Epithelial cell of proximal tubule (primary cell): Measurements from ENCODE around the gene SCTR. TPM values are rescaled to one million over a fixed set of nuclear protein-coding genes. Genes with fewer than 3 reads are reported as not detected.

ENCODE experiments used
- DNase-seq: peaks from one replicate; pipeline ENCODE4 v3.0.0-alpha.2; 2011; ENCODE audit warnings: low read depth
- H3K4me3 ChIP-seq: 2 replicates; pipeline ENCODE4 v1.5.1; 2011; ENCODE audit warnings: low read depth, mild to moderate bottlenecking, low read length
- CTCF ChIP-seq: conservative IDR thresholded peaks from 2 replicates; pipeline ENCODE4 v1.5.1; 2012; ENCODE audit warnings: low read depth, mild to moderate bottlenecking, low read length
- total RNA-seq: library from RNA; depleted of rRNA; stranded (reverse); fragments of >200 nt; gene quantifications from 2 replicates; pipeline ENCODE4 v1.2.3, GENCODE V29; 2015

SCTR gene
- total RNA-seq, 1 donor from 2014 or later = not detected

- no peak overlapping the region for H3K4me3 ChIP-seq
- DNase-seq = no peak
- TF ChIP-seq CTCF = no peak
Measured at GRCh38 chr2:119426396-119426675, 97.9 kb downstream of the SCTR start.

GRCh38 chr2:119425620-119426395 lies 98.5 kb downstream of the SCTR start:
- peak; percentile 57 for DNase-seq
- no peak for TF ChIP-seq CTCF
- no peak overlapping the region for H3K4me3 ChIP-seq

GRCh38 chr2:119425119-119425405 lies 99.2 kb downstream of the SCTR start:
- DNase-seq = no peak
- no peak overlapping the region for H3K4me3 ChIP-seq
- no peak for TF ChIP-seq CTCF

- no peak for TF ChIP-seq CTCF
Measured at GRCh38 chr2:119424284-119425118, 99.8 kb downstream of the SCTR start.

GRCh38 chr2:119423811-119424210 lies 100.5 kb downstream of the SCTR start:
- H3K4me3 ChIP-seq = no peak overlapping the region
- no peak for DNase-seq
- no peak for TF ChIP-seq CTCF

More at GRCh38 chr2:119424284-119425118, 99.8 kb downstream of the SCTR start:
- H3K4me3 ChIP-seq = no peak overlapping the region
- no peak for DNase-seq

GRCh38 chr2:119423108-119423444 lies 101.2 kb downstream of the SCTR start:
- no peak for DNase-seq
- TF ChIP-seq CTCF = no peak
- H3K4me3 ChIP-seq = no peak overlapping the region
